Thyroid gland (tissue), 4 donors: Measurements from ENCODE around the gene CLIP3. TPM values are rescaled to one million over a fixed set of nuclear protein-coding genes. Genes with fewer than 3 reads are reported as not detected.

Source experiments
- DNase-seq, 2 donors: peaks; one replicate each; pipeline ENCODE4 v3.0.0-alpha.2; 2019
- H3K27ac ChIP-seq, 3 donors: fragments of 200-600 bp; sonication (generic); 1 replicate in 2 of 3; 2 replicates in 1 of 3; pipeline ENCODE4 v1.5.1; 2016 to 2019; ENCODE audit warnings: mild to moderate bottlenecking in 1 of 3, moderate library complexity in 1 of 3
- H3K27me3 ChIP-seq: fragments of 200-600 bp; sonication (generic); one replicate; pipeline ENCODE4 v1.5.1; 2019
- H3K36me3 ChIP-seq, 2 donors: fragments of 200-600 bp; sonication (generic); one replicate each; pipeline ENCODE4 v1.5.1; 2016 to 2019
- H3K4me1 ChIP-seq, 2 donors: fragments of 200-600 bp; sonication (generic); one replicate each; pipeline ENCODE4 v1.5.1; 2017 to 2019
- H3K4me3 ChIP-seq, 3 donors: fragments of 200-600 bp; sonication (generic); replicated peaks in 1 of 3; 1 replicate in 2 of 3; 2 replicates in 1 of 3; pipeline ENCODE4 v1.5.1; 2016; ENCODE audit warnings: mild to moderate bottlenecking in 1 of 3
- H3K9me3 ChIP-seq: fragments of 200-600 bp; sonication (generic); one replicate; pipeline ENCODE4 v1.5.1; 2017
- CTCF ChIP-seq, 6 experiments: fragments of 200-600 bp in 3 of 6; fragments of 450-650 bp in 3 of 6; sonication (generic) in 3 of 6; IDR thresholded peaks; one replicate each; pipeline ENCODE4 v1.5.1; 2016 to 2019; ENCODE audit warnings: antibody characterized with exemption in 6 of 6, mild to moderate bottlenecking in 2 of 6, inconsistent platforms in 1 of 6, moderate library complexity in 1 of 6
- POLR2A ChIP-seq, 2 donors: fragments of 450-650 bp; IDR thresholded peaks; one replicate each; pipeline ENCODE4 v1.6.1; 2017; ENCODE audit warnings: antibody characterized with exemption in 2 of 2, mild to moderate bottlenecking in 2 of 2, moderate library complexity in 1 of 2
- WGBS, 2 donors: methylation state at CpG; one replicate each; pipeline ENCODE4 v1.1.5; 2017; 5-methylcytosine and 5-hydroxymethylcytosine counted together
- intact Hi-C: fragments of 100-400 bp; cut with DNase I; formaldehyde crosslinking; loops from one replicate; pipeline ENCODE4 v1.15.1; 2023
- total RNA-seq, 4 donors: library from RNA; depleted of rRNA; stranded (reverse); fragments of >200 nt; gene quantifications; one replicate each; pipeline ENCODE4 v1.2.3, GENCODE V29; 2016

CLIP3 gene
- 1 to 10 TPM; 1.9 to 3.8 (median 2.9) TPM for total RNA-seq

- peak within 1 kb of the TSS in 1 of 3 donors; percentile 32 for H3K4me3 ChIP-seq
- H3K4me1 ChIP-seq, result peaks cover 4 to 11% of the 10 kb centered on the region in 2 donors
- 3 to 6% methylated on average over 27 to 35 of the region's 51 CpGs for WGBS, 2 donors
- H3K36me3 ChIP-seq, result no peaks in the 10 kb centered on the region
- H3K27ac ChIP-seq, result peak within 1 kb of the TSS in 1 of 3 donors; percentile 24
- DNase-seq, result peak in 1 of 2 donors; percentile 14
- TF ChIP-seq CTCF (IDR thresholded peaks at IDR 0.05) (no peak), POLR2A (IDR thresholded peaks at IDR 0.05) (no peak)
- intact Hi-C loops, result no loop called here
- H3K9me3 ChIP-seq, result no peaks in the 10 kb centered on the region
- no peaks in the 10 kb centered on the region for H3K27me3 ChIP-seq
Observed at GRCh38 chr19:36032251-36033104, at the start of gene CLIP3. Gene CLIP3 (minus strand): TSS chr19:36032873. CDS start chr19:36032357, 516 bp downstream.

GRCh38 chr19:36081894-36082293 is 49.2 kb upstream of the CLIP3 start:
- 89 to 95% methylated on average over 7 of the region's 7 CpGs for WGBS, 2 donors
- Histone ChIP-seq H3K4me1 (peaks cover 0 to 3% of the 10 kb centered on the region in 2 donors), H3K4me3 (no peak overlapping the region), H3K27ac (no peak overlapping the region), H3K9me3 (no peaks in the 10 kb centered on the region), H3K27me3 (no peaks in the 10 kb centered on the region), H3K36me3 (no peaks in the 10 kb centered on the region)
- intact Hi-C loops, result no loop called here
- TF ChIP-seq CTCF (IDR thresholded peaks at IDR 0.05) (no peak), POLR2A (IDR thresholded peaks at IDR 0.05) (no peak)
- no peak for DNase-seq

GRCh38 chr19:36081385-36081784 is 48.7 kb upstream of the CLIP3 start:
- Histone ChIP-seq H3K4me3 (no peak overlapping the region), H3K27me3 (no peaks in the 10 kb centered on the region), H3K27ac (no peak overlapping the region), H3K36me3 (no peaks in the 10 kb centered on the region), H3K9me3 (no peaks in the 10 kb centered on the region), H3K4me1 (peaks cover 0 to 3% of the 10 kb centered on the region in 2 donors)
- TF ChIP-seq POLR2A (IDR thresholded peaks at IDR 0.05), result no peak
- no peak for TF ChIP-seq CTCF (IDR thresholded peaks at IDR 0.05)
- 84% methylated on average over 3 of the region's 3 CpGs for WGBS, 2 donors
- intact Hi-C loops, result no loop called here
- no peak for DNase-seq

- intact Hi-C loops, result no loop called here
- no peak overlapping the region for H3K27ac ChIP-seq
- no peak for DNase-seq
- H3K27me3 ChIP-seq, result no peaks in the 10 kb centered on the region
- TF ChIP-seq CTCF (IDR thresholded peaks at IDR 0.05) (no peak), POLR2A (IDR thresholded peaks at IDR 0.05) (no peak)
- 94 to 97% methylated on average over 3 of the region's 3 CpGs for WGBS, 2 donors
- peaks cover 0 to 3% of the 10 kb centered on the region in 2 donors for H3K4me1 ChIP-seq
- no peaks in the 10 kb centered on the region for H3K36me3 ChIP-seq
- no peaks in the 10 kb centered on the region for H3K9me3 ChIP-seq
- no peak overlapping the region for H3K4me3 ChIP-seq
Observed at GRCh38 chr19:36079389-36079945, 46.8 kb upstream of the CLIP3 start.
